ENCODE results near the gene MT1F. TPM values are rescaled to one million over a fixed set of nuclear protein-coding genes. Genes with fewer than 3 reads are reported as not detected.
A peak's percentile ranks its signal among the peaks of the same experiment; 100 is the strongest.

Gene MT1F
- total and polyA plus RNA-seq, 9 of the 15 experiments (the other 6 are each of a cell fraction or from before 2014, with no cell fraction given) = 0.18 to 0.68 (median 0.29) TPM; not detected in 5

DNA sequence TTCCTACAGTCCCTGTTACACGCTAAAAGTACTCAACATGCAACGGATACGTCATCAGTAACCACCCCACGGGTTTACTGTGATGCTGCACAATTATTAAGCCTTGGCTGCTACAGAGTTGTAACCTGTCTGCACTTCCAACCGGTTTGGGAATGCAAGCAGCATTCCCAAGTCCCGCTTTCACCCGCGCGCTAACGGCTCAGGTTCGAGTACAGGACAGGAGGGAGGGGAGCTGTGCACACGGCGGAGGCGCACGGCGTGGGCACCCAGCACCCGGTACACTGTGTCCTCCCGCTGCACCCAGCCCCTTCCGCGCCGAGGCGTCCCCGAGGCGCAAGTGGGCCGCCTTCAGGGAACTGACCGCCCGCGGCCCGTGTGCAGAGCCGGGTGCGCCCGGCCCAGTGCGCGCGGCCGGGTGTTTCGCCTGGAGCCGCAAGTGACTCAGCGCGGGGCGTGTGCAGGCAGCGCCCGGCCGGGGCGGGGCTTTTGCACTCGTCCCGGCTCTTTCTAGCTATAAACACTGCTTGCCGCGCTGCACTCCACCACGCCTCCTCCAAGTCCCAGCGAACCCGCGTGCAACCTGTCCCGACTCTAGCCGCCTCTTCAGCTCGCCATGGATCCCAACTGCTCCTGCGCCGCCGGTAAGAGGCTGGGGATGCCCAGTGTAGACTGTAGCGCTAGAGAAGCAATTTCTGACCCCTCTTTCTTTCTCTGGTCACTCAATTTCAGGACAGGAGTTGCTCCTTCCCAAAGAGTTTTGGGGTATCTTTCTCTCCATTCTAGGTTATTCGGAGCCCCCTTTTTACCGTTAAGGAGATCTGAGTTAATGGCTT is 49.5 kb upstream of the MT1F start, which contains the start of gene MT2A (continued):
- TF ChIP-seq, protein P1, sequence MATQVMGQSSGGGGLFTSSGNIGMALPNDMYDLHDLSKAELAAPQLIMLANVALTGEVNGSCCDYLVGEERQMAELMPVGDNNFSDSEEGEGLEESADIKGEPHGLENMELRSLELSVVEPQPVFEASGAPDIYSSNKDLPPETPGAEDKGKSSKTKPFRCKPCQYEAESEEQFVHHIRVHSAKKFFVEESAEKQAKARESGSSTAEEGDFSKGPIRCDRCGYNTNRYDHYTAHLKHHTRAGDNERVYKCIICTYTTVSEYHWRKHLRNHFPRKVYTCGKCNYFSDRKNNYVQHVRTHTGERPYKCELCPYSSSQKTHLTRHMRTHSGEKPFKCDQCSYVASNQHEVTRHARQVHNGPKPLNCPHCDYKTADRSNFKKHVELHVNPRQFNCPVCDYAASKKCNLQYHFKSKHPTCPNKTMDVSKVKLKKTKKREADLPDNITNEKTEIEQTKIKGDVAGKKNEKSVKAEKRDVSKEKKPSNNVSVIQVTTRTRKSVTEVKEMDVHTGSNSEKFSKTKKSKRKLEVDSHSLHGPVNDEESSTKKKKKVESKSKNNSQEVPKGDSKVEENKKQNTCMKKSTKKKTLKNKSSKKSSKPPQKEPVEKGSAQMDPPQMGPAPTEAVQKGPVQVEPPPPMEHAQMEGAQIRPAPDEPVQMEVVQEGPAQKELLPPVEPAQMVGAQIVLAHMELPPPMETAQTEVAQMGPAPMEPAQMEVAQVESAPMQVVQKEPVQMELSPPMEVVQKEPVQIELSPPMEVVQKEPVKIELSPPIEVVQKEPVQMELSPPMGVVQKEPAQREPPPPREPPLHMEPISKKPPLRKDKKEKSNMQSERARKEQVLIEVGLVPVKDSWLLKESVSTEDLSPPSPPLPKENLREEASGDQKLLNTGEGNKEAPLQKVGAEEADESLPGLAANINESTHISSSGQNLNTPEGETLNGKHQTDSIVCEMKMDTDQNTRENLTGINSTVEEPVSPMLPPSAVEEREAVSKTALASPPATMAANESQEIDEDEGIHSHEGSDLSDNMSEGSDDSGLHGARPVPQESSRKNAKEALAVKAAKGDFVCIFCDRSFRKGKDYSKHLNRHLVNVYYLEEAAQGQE (IDR thresholded peaks at IDR 0.05; ENCODE audit: borderline replicate concordance) = no peak; the same call in 1 of the 2 replicates
- TF ChIP-seq, protein P1 (CRISPR knock-in tag; IDR thresholded peaks at IDR 0.05; ENCODE audit: low read depth) = peak; percentile 76
- TF ChIP-seq FOSL1 (tag; conservative IDR thresholded peaks at IDR 0.05) = peak; percentile 96
- TF ChIP-seq ZFX (CRISPR knock-in tag; IDR thresholded peaks at IDR 0.05) = peak; percentile 85
- TF ChIP-seq MAFK (IDR thresholded peaks at IDR 0.05; ENCODE audit: low read length) = peak; percentile 18; the same call in 1 of the 2 replicates
- TF ChIP-seq, protein P2, sequence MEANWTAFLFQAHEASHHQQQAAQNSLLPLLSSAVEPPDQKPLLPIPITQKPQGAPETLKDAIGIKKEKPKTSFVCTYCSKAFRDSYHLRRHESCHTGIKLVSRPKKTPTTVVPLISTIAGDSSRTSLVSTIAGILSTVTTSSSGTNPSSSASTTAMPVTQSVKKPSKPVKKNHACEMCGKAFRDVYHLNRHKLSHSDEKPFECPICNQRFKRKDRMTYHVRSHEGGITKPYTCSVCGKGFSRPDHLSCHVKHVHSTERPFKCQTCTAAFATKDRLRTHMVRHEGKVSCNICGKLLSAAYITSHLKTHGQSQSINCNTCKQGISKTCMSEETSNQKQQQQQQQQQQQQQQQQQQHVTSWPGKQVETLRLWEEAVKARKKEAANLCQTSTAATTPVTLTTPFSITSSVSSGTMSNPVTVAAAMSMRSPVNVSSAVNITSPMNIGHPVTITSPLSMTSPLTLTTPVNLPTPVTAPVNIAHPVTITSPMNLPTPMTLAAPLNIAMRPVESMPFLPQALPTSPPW (CRISPR knock-in tag; IDR thresholded peaks at IDR 0.05) = peak; percentile 58
- peak; percentile 63 for TF ChIP-seq POLR2H (tag; IDR thresholded peaks at IDR 0.05; ENCODE audit: low read depth)
- TF ChIP-seq, protein P3, sequence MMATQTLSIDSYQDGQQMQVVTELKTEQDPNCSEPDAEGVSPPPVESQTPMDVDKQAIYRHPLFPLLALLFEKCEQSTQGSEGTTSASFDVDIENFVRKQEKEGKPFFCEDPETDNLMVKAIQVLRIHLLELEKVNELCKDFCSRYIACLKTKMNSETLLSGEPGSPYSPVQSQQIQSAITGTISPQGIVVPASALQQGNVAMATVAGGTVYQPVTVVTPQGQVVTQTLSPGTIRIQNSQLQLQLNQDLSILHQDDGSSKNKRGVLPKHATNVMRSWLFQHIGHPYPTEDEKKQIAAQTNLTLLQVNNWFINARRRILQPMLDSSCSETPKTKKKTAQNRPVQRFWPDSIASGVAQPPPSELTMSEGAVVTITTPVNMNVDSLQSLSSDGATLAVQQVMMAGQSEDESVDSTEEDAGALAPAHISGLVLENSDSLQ (IDR thresholded peaks at IDR 0.05) = no peak
- TF ChIP-seq STAG1 (CRISPR knock-in tag; IDR thresholded peaks at IDR 0.05; ENCODE audit: borderline replicate concordance) = no peak
- TF ChIP-seq, protein P4, sequence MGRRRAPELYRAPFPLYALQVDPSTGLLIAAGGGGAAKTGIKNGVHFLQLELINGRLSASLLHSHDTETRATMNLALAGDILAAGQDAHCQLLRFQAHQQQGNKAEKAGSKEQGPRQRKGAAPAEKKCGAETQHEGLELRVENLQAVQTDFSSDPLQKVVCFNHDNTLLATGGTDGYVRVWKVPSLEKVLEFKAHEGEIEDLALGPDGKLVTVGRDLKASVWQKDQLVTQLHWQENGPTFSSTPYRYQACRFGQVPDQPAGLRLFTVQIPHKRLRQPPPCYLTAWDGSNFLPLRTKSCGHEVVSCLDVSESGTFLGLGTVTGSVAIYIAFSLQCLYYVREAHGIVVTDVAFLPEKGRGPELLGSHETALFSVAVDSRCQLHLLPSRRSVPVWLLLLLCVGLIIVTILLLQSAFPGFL (CRISPR knock-in tag; IDR thresholded peaks at IDR 0.05) = no peak
- TF ChIP-seq NONO (IDR thresholded peaks at IDR 0.05; ENCODE audit: low read depth in 2 of 2, low read length in 1 of 2) = peak; percentile 43 to 58; a peak in 2 of 4 replicates
- TF ChIP-seq TCF7L2 (IDR thresholded peaks at IDR 0.05; ENCODE audit: low read depth, low read length) = no peak
- TF ChIP-seq NCOR1 (IDR thresholded peaks at IDR 0.05) = peak; percentile 35; the same call in 1 of the 2 replicates
- no peak for TF ChIP-seq ZNF766 (CRISPR knock-in tag; conservative IDR thresholded peaks at IDR 0.05)
- no peak for TF ChIP-seq ARNT (IDR thresholded peaks at IDR 0.05)
- no peak for TF ChIP-seq ZSCAN29 (IDR thresholded peaks at IDR 0.05)
